Pancreas (tissue), 10 donors: ENCODE data around the gene CHST12. TPM values are rescaled to one million over a fixed set of nuclear protein-coding genes. Genes with fewer than 3 reads are reported as not detected.

Experiments used
- ATAC-seq, 4 donors: fragments of 200-7000 bp; cut with Tn5 transposase; one replicate each; pipeline versions ENCODE4 v1.8.0 to v1.9.1; 2020; ENCODE audit warnings: mild to moderate bottlenecking in 4 of 4, moderate library complexity in 4 of 4
- DNase-seq, 6 donors: peaks; one replicate each; pipeline ENCODE4 v3.0.0-alpha.2; 2020
- FAIRE-seq: peaks from 2 replicates; lab custom pipeline; 2012; peaks lifted over from hg19 to GRCh38; lab: Jason Lieb, UNC
- H3K27ac ChIP-seq, 4 donors: fragments of 200-600 bp; sonication (generic); 1 replicate in 3 of 4; 2 replicates in 1 of 4; pipeline versions ENCODE4 v1.5.0 to v1.8.0; 2020
- H3K27me3 ChIP-seq, 4 donors: fragments of 200-600 bp; one replicate each; pipeline ENCODE4 v1.8.0; 2021
- H3K36me3 ChIP-seq, 3 donors: fragments of 200-600 bp; sonication (generic) in 1 of 3; one replicate each; pipeline versions ENCODE4 v1.5.0 to v1.8.0; 2020 to 2021
- H3K4me1 ChIP-seq, 3 donors: fragments of 200-600 bp; one replicate each; pipeline ENCODE4 v1.8.0; 2021
- H3K4me3 ChIP-seq, 4 donors: fragments of 200-600 bp; sonication (generic) in 2 of 4; one replicate each; pipeline versions ENCODE4 v1.5.0 to v1.8.0; 2020 to 2021
- H3K9me3 ChIP-seq, 4 donors: fragments of 200-600 bp; one replicate each; pipeline ENCODE4 v1.8.0; 2021
- WGBS, 2 donors: extraction: QIAGEN DNeasy Blood & Tissue Kit; methylation state at CpG; one replicate each; pipeline ENCODE4 v1.1.7; 2013; 5-methylcytosine and 5-hydroxymethylcytosine counted together
- intact Hi-C, 3 donors: fragments of 100-400 bp; cut with DNase I; formaldehyde crosslinking; loops; one replicate each; pipeline versions ENCODE4 v1.11.1 to v1.14.2; 2022
- polyA plus RNA-seq, 2 donors: library from polyadenylated mRNA; stranded (reverse); fragments of 200-250 nt; gene quantifications; one replicate each; pipeline ENCODE4 v1.2.3, GENCODE V29; 2013
- total RNA-seq, 6 donors: library from RNA; stranded (reverse); fragmentation: NEBNext Ultra II Directional in 4 of 6; extraction: Animal tissue kit (Norgen Biotek cat#: 25700) in 4 of 6; gene quantifications; one replicate each; pipeline versions ENCODE4 v1.2.1 to v1.2.4, GENCODE V29; 2021 to 2023
- TF ChIP-seq, protein P1 (sequence below), 4 donors: fragments of 200-600 bp; sonication (generic) in 3 of 4; IDR thresholded peaks; one replicate each; pipeline versions ENCODE4 v1.5.0 to v1.8.0; 2021; ENCODE audit warnings: antibody characterized with exemption in 4 of 4
- donor health status: healthy with polysubstance abuse.
- donor health status: DM: no; HTN: no; CAD: no; lungs with moderate emphysema.
- donor health status: DM: no; HTN: no; CAD: no.
- donor health status: control.
- donor health status: control.
- donor health status: Bipolar disorder and iron deficiency.
- donor health status: DM: yes; HTN: yes; CAD: no.
- donor health status: DM: no; HTN: no; CAD: no.
- donor health status: DM: no; HTN: no; CAD: no.
- donor health status: DM: yes; HTN: yes; CAD: no.

Gene CHST12
- total and polyA plus RNA-seq, 8 donors: 7.0 to 13.2 (median 8.2) TPM

DNA sequence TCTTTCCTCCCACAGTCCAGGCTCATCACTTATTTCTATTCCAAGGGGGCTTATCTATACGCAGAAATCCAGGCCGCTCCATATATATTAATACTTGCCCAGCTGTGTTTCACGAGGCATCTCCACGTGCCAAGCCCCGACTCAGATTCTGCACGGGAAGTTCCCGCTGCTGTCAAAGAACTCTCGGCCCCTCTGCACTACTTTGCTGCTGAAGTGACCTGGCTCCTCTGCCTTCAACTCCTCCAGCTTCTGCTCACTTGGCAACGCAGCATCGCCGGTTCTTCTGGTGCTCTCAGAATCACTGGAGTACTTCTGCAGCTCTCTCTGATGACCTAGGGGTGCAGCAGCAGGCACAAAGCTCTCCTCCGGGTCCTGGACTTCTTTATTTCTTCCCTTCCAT is 9.7 kb upstream of the CHST12 start:
- Histone ChIP-seq H3K9me3 (no peaks in the 10 kb centered on the region), H3K36me3 (no peaks in the 10 kb centered on the region), H3K27me3 (no peaks in the 10 kb centered on the region), H3K4me1 (no peaks in the 10 kb centered on the region), H3K27ac (no peak overlapping the region), H3K4me3 (no peak overlapping the region)
- DNase-seq (peak in 1 of 6 donors; percentile 17), FAIRE-seq (no peak), ATAC-seq (no peak)
- TF ChIP-seq, protein P1, sequence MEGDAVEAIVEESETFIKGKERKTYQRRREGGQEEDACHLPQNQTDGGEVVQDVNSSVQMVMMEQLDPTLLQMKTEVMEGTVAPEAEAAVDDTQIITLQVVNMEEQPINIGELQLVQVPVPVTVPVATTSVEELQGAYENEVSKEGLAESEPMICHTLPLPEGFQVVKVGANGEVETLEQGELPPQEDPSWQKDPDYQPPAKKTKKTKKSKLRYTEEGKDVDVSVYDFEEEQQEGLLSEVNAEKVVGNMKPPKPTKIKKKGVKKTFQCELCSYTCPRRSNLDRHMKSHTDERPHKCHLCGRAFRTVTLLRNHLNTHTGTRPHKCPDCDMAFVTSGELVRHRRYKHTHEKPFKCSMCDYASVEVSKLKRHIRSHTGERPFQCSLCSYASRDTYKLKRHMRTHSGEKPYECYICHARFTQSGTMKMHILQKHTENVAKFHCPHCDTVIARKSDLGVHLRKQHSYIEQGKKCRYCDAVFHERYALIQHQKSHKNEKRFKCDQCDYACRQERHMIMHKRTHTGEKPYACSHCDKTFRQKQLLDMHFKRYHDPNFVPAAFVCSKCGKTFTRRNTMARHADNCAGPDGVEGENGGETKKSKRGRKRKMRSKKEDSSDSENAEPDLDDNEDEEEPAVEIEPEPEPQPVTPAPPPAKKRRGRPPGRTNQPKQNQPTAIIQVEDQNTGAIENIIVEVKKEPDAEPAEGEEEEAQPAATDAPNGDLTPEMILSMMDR (IDR thresholded peaks at IDR 0.05): no peak
- WGBS, 2 donors: 74 to 85% methylated on average over 12 of the region's 12 CpGs
- intact Hi-C loops: no loop called here

DNA sequence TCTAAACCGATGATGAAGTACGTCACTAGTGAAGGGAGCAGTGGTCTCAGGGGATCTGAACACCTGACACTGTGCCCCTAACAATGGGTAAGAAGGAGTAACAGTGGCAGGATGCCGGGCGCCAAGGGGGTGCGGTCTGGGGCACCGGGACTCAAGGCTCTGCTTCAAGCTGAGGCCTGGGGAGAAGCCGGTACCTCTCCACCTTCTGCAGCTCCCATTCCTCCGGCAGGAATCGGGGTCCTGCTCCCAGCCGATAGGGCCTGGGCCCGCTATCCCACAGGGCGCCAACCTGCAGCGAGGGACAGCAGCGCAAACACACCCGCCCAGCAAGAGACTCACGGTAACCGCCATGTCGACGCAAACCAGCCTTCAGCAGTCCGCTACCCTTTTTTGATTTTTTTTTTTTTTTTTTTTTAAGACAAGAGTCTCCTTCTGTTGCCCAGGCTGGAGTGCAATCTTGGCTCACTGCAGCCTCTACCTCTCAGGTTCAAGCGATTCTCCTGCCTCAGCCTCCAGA is 8.8 kb upstream of the CHST12 start:
- TF ChIP-seq, protein P1 (IDR thresholded peaks at IDR 0.05): no peak
- H3K27me3 ChIP-seq: no peaks in the 10 kb centered on the region
- 89 to 95% methylated on average over 21 of the region's 21 CpGs for WGBS, 2 donors
- no peaks in the 10 kb centered on the region for H3K9me3 ChIP-seq
- H3K4me3 ChIP-seq: no peak overlapping the region
- intact Hi-C loops: no loop called here
- FAIRE-seq (no peak), DNase-seq (no peak), ATAC-seq (no peak)
- no peaks in the 10 kb centered on the region for H3K36me3 ChIP-seq
- H3K27ac ChIP-seq: no peak overlapping the region
- peaks cover 0 to 3% (median 3%) of the 10 kb centered on the region in 3 donors for H3K4me1 ChIP-seq

DNA sequence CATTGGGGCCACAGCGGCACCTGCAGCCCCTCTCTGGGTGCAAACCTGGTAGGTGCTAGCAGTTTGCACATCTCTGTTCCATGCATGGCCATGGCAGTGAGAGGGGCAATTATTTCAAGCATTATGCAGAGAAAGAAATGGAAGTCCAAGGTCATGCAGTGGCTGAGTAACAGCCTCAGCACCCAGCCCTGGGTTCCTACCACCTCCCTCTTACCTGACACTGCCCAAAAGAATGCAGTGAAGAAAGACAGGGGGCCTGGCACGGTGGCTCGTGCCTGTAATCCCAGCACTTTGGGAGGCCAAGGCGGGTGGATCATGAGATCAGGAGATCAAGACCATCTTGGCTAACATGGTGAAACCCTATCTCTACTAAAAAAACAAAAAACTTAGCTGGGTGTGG is 4.9 kb upstream of the CHST12 start:
- ATAC-seq (no peak), DNase-seq (no peak), FAIRE-seq (no peak)
- H3K9me3 ChIP-seq: no peaks in the 10 kb centered on the region
- no peak overlapping the region for H3K27ac ChIP-seq
- no peak overlapping the region for H3K4me3 ChIP-seq
- no peaks in the 10 kb centered on the region for H3K36me3 ChIP-seq
- TF ChIP-seq, protein P1 (IDR thresholded peaks at IDR 0.05): no peak
- no peaks in the 10 kb centered on the region for H3K27me3 ChIP-seq
- peaks cover 5 to 14% (median 12%) of the 10 kb centered on the region in 3 donors for H3K4me1 ChIP-seq
- 92% methylated on average over 4 of the region's 4 CpGs for WGBS, 2 donors
- intact Hi-C loops: no loop called here

DNA sequence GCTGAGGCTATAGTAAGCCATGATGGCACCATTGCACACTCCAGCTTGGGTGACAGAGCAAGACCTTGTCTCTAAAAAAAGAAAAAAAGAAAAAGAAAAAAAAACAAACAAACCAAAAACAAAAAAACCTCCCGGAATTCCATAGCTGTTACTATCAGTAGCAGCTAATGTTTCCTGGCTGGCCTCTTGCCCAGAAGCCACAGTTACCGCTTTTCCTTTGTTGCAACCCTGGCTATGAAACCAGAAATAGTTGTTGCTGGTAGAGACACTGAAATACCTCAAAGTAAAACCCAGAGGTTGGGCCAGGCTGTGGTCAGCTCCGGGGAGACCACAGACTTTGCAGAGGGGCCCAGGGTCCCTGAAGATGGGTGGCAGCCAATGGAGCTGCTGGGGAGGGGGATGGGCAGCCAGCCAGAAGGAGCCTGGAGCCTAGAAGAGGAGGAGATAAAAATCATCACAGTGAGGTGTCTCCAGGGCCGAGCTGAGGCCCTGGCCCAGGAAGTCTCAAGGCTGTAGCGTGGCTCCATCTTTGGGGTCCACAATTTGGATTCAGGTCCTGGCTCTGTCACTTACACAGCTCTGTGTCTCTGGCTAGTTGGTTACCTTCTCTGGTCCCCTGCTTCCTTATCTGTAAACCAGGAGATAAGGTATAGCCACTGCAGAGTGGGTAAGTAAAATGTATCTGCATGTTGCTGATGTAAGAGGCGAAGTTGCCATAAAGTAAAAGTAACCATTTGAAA is 3.4 kb upstream of the CHST12 start:
- FAIRE-seq: no peak
- Histone ChIP-seq H3K9me3 (no peaks in the 10 kb centered on the region), H3K36me3 (no peaks in the 10 kb centered on the region), H3K4me3 (no peak overlapping the region), H3K27me3 (no peaks in the 10 kb centered on the region), H3K4me1 (peaks cover 5 to 14% (median 12%) of the 10 kb centered on the region in 3 donors), H3K27ac (peak overlapping the region; percentile 40 to 91 (median 77))
- TF ChIP-seq, protein P1 (IDR thresholded peaks at IDR 0.05): no peak
- intact Hi-C loops: no loop called here
- ATAC-seq: peak; percentile 16 to 52 (median 44)
- 14 to 15% methylated on average over 6 of the region's 6 CpGs for WGBS, 2 donors
- peak in 5 of 6 donors; percentile 79 to 82 (median 81) for DNase-seq

DNA sequence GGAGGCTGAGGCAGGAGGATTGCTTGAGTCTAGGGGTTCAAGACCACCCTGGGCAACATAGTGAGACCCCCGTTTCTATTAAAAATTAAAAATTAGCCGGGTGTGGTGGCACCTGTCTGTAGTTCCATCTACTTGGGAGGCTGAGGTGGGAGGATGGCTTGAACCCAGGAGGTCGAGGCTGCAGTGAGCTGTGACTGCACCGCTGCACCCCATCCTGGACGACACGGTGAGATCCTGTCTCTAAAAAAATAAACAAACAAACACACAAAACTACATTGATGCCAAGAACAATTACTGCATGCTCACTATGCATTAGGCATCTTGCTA is 761 bp upstream of the CHST12 start:
- Histone ChIP-seq H3K27me3 (no peaks in the 10 kb centered on the region), H3K27ac (peak overlapping the region in 2 of 4 donors; percentile 35 to 47), H3K9me3 (no peaks in the 10 kb centered on the region), H3K4me3 (peak overlapping the region in 3 of 4 donors; percentile 13 to 93 (median 91)), H3K36me3 (no peaks in the 10 kb centered on the region), H3K4me1 (peaks cover 5 to 19% (median 12%) of the 10 kb centered on the region in 3 donors)
- no peak for DNase-seq
- intact Hi-C loops: no loop called here
- FAIRE-seq: no peak
- TF ChIP-seq, protein P1 (IDR thresholded peaks at IDR 0.05): no peak
- 42 to 48% methylated on average over 6 of the region's 6 CpGs for WGBS, 2 donors
- ATAC-seq: no peak
